Occipital lobe (tissue), 2 donors: ENCODE results near the gene CFAP107. TPM values are rescaled to one million over a fixed set of nuclear protein-coding genes. Genes with fewer than 3 reads are reported as not detected.
"Not testable (repeated sequence)": the region's sequence is repeated elsewhere in the genome, so short reads cannot be mapped to it uniquely, and the experiment has no call there.

Experiments used
- DNase-seq: peaks from one replicate; lab custom pipeline; 2025; lab: John Stamatoyannopoulos, UW
- total RNA-seq: library from RNA; depleted of rRNA; stranded (reverse); fragments of >200 nt; gene quantifications from one replicate; pipeline ENCODE4 v1.2.3, GENCODE V29; 2014

The CFAP107 gene, protein sequence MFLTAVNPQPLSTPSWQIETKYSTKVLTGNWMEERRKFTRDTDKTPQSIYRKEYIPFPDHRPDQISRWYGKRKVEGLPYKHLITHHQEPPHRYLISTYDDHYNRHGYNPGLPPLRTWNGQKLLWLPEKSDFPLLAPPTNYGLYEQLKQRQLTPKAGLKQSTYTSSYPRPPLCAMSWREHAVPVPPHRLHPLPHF
- total RNA-seq: not detected

- DNase-seq: no peak
Measured at GRCh38 chr1:12745992-12746323, at the start of gene CFAP107. CFAP107 (plus strand) TSS chr1:12746200; CDS start chr1:12746431, 231 bp downstream.

GRCh38 chr1:12696658-12697057, 49.3 kb upstream of the CFAP107 start:
- no peak for DNase-seq

DNA sequence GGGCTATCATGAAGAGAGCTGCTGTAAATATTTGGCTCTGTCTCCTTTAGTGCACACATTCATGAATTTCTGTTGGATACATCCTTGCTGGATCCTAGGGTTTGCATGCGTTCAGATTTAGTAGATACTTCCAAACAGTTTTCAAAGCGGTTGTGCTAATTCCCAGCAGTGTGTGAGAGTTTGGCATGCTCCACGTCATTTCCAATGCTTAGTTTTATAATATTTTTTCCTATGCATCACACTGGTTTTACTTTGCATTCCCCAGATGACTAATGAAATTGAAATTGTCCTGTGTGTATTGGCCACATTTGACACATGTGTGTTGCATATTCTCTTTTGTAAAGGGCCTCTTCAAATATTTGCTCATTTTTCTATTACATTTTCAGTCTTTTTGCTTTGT, 48.6 kb upstream of the CFAP107 start:
- DNase-seq: no peak

- no peak for DNase-seq
Measured at GRCh38 chr1:12703821-12704451, 42.1 kb upstream of the CFAP107 start.

GRCh38 chr1:12706061-12706460, 39.9 kb upstream of the CFAP107 start:
- DNase-seq: no peak

- no peak for DNase-seq
Measured at GRCh38 chr1:12708396-12709090, 37.5 kb upstream of the CFAP107 start.

DNA sequence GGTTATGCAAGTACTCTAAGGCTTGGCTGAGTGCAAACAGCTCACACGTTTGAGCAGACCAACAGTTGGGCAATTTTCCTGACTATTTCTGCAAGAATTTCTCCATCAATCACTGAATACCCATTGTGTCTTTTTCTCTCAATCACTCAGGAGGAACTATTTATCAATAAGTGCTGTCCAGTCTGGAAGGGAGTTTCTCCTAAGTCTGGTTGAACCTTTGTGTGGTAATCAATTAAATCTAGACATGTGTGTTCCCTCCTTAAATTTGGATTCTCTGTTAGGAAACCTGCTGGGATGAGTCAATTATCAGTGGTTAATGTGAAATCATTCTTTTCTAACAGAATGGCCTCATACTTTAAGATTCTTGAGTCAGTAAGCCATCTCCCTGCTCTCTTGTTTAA, 36.9 kb upstream of the CFAP107 start:
- no peak for DNase-seq

DNA sequence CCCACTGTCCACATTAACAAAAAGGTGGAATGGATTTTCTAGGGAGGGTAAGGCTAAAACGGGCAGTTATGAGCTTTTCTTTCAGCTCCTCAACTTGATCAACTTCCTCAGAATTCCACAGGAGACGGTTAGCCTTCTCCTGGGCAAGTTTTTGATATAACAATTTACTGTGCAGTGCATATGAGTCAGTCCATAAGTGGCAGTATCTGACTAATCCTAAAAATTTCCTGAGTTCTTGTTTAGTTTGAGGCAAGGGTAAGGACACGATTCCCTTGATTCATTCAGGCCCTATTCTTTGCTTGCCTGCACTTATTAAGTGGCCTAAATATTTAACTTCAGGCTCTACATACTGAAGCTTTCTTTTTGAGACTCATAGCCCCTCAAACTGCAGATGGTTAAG, 36.3 kb upstream of the CFAP107 start:
- DNase-seq: no peak

- DNase-seq: no peak
Measured at GRCh38 chr1:12711536-12711935, 34.5 kb upstream of the CFAP107 start.

DNA sequence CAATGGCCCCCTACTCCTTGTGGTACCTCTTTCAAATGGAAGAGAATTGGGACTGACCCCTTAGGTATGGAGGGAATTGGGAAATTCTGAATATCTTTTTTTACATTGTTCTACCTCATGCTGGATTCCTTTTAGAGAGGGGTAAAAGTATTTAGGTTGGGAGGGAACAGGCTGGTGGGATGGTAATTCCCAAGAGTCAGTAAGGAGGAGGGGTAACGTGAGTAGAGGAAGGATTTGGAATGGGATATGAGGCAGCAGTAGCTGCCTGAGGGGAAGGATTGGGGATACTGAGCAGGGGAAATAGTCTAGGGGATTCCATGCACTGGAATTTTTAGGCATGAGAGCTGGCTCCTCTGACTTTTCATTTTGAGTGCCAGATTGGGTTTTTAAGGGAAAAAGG, 33.9 kb upstream of the CFAP107 start:
- DNase-seq: no peak

- DNase-seq: no peak
Measured at GRCh38 chr1:12712929-12713328, 33.1 kb upstream of the CFAP107 start.

DNA sequence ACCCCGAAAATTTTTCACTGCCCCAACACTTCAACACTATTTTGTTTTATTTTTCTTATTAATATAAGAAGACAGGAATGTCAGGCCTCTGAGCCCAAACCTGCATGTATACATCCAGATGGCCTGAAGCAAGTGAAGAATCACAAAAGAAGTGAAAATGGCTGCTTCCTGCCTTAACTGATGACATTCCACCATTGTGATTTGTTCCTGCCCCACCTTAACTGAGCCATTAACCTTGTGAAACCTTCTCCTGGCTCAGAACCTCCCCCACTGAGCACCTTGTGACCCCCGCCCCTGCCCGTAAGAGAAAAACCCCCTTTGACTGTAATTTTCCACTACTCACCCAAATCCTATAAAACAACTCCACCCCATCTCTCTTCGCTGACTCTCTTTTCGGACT, 32.3 kb upstream of the CFAP107 start:
- DNase-seq: not testable (repeated sequence)

DNA sequence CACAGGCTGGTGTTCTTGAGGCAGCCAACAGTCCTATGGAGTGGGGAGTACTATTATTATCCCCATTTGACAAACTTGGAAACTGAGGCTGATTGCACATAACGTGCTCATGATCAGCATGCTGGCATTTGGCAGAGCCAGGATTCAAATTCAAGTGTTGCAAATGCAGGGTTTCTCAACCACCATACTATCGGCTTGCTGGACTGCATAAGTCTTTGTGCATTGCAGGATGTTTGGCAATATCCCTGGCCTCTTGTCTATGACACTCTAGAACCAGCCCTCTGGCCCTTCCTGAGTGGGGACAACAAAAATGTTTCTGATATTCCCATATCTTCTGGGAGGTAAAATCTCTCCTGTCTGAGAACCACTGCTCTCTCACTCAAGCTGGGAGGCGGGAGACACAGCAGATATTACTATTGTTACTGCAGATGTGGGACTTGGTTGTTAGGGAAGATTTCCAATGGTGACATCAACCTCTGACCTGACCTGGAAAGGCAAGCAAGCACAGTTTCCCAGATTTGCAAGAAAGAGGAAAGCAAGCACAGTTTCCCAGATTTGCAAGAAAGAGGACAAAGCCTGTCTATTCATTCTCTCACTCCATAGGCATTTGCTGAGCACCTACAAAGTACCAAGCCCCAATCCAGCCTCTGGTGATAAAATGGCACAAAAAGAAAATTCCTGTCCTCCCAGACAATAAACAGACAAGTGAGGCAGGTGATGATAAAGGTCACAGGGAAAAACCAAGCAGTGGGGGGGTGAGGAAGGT, 31.1 kb upstream of the CFAP107 start:
- no peak for DNase-seq

GRCh38 chr1:12715896-12716437, 30.0 kb upstream of the CFAP107 start, which contains the start of gene AADACL3:
AADACL3 (plus strand) TSS chr1:12716110; CDS start chr1:12716177, 67 bp downstream.
- no peak for DNase-seq

DNA sequence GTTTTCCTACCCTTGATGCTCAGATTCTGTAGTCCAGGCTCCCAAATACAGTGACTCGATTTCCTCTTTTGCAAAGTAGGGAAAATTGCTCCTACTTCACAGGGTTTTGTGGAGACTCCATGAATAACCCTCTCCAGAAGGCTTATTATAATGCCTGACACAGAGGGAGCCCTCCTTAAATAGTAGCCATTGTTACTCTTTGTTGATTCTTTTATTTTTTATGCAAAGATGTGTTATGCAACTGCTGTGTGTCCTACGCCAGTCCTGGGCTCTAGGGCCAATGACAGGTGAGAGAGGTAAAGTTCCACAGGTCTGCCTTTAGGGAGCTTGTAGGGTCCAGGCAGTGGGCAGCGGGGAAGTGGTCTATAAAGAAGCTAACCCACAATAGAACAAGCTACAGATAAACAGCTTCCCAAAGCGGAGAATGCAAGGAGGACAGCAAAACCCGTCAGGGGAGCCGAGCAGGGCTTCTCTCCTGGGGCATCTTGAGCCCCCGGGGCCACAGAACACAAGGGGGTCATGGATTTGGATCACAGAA, 28.6 kb upstream of the CFAP107 start:
- no peak for DNase-seq

GRCh38 chr1:12722626-12723025, 23.4 kb upstream of the CFAP107 start:
- no peak for DNase-seq

DNA sequence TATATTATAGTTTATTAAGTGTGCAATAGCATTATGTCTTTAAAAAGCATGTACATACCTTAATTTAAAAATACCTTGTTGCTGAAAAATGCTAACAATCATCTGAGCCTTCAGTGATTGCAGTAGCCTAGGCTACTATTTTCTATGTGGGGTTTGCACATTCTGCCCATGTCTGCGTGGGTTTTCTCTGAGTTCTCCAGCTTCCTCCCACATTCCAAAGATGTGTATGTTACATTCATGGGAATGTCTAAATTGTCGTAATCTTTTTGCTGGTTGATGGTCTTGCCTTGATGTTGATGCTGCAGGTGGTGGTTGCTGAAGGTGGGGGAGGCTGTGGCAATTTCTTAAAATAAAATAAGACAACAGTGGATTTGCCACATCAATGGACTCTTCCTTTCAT, 17.6 kb upstream of the CFAP107 start:
- no peak for DNase-seq

DNA sequence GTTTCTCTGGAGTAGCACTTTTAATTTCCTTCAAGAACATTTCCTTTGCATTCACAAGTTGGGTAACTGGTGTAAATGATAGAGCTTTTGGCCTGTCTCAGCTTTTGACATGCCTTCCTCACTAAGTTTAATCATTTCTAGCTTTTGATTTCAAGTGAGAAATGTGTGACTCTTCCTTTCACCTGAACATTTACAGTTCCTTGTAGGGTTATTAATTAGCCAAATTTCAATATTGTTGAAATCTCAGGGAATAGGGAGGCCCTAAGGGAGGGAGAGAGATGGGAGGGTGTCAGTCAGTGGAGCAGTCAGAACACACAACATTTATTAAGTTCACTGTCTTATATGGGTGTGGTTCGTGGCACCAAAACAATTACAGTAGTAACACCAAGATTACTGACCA, 15.8 kb upstream of the CFAP107 start:
- DNase-seq: no peak

- not testable (repeated sequence) for DNase-seq
Measured at GRCh38 chr1:12731084-12731483, 14.9 kb upstream of the CFAP107 start.

DNA sequence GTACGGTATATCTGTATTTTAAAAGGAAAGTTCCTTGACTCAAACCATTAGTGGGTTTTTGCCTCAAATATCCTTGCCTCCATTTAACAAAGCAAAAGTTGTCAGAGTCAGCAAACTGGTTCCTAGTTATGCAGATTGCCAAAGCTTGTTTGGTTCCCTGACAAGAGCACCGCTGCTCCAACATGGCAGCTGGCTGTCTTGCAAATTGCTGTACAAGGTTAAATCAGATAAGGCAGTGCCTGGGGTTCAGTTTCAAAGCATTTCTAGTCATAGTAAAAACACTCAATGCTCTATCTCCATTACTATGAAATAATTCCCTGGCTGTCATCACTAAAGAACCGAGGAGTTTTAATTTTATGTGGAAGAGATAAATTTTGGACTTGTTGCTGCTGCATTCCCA, 11.3 kb upstream of the CFAP107 start:
- DNase-seq: no peak

DNA sequence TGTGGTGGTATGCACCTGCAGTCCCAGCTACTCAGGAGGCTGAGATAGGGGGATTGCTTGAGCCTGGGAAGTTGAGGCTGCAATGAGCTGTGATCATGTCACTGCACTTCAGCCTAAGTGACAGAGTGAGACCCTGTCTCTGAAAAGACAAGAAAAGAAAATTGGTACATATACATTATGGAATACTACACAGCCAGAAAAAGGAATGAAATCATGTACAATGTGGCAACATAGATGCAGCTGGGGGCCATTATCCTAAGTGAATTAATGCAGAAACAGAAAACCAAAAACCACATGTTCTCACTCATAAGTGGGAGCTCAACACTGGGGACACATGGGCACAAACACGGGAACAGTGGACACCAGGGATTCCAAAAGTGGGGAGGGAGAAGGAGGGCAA, 7.1 kb upstream of the CFAP107 start:
- DNase-seq: no peak

GRCh38 chr1:12739613-12740012, 6.4 kb upstream of the CFAP107 start:
- DNase-seq: no peak
